SU-DHL-6 (cell line): ENCODE data around the gene SLC9A7.

Experiments used
- H2AFZ ChIP-seq: fragments of 200-600 bp; sonication (generic); 2 replicates; pipeline ENCODE4 v1.6.1; 2014; ENCODE audit warnings: low read depth, mild to moderate bottlenecking, moderate library complexity, mixed read lengths, antibody characterized with exemption, low read length; ENCODE audit not compliant: severe bottlenecking
- H3F3A ChIP-seq: fragments of 200-600 bp; shearing (Covaris generic); 2 replicates; pipeline ENCODE4 v1.6.0; 2016; ENCODE audit warnings: antibody characterized with exemption, mild to moderate bottlenecking; ENCODE audit not compliant: insufficient read depth
- H3K27ac ChIP-seq: fragments of 200-600 bp; sonication (generic); 2 replicates; pipeline ENCODE4 v1.5.1; 2016; ENCODE audit warnings: low read depth, mild to moderate bottlenecking, low read length, moderate library complexity, mixed read lengths
- H3K27me3 ChIP-seq: fragments of 200-600 bp; sonication (generic), shearing (Covaris generic); 2 replicates; pipeline ENCODE4 v1.6.0; 2014; ENCODE audit warnings: mild to moderate bottlenecking, low read length
- H3K36me3 ChIP-seq: fragments of 200-600 bp; sonication (generic); 2 replicates; pipeline ENCODE4 v1.6.1; 2014; ENCODE audit warnings: mild to moderate bottlenecking, low read length, mixed read lengths
- H3K4me2 ChIP-seq: fragments of 300-600, 200-600 bp; shearing (Covaris generic), sonication (generic); 2 replicates; pipeline ENCODE4 v1.6.0; 2014; ENCODE audit warnings: low read length, low read depth, mild to moderate bottlenecking; ENCODE audit not compliant: poor library complexity, severe bottlenecking
- H3K4me3 ChIP-seq: fragments of 200-600 bp; sonication (generic); 2 replicates; pipeline ENCODE4 v1.5.1; 2014; ENCODE audit warnings: antibody characterized with exemption, low read length, mild to moderate bottlenecking, mixed read lengths; ENCODE audit not compliant: insufficient read depth, poor library complexity, severe bottlenecking
- H3K79me2 ChIP-seq: fragments of 200-600 bp; sonication (generic); 2 replicates; pipeline ENCODE4 v1.6.1; 2014; ENCODE audit warnings: mild to moderate bottlenecking, low read length, moderate library complexity; ENCODE audit not compliant: insufficient read depth
- H3K9ac ChIP-seq: fragments of 200-600 bp; sonication (generic); 2 replicates; pipeline ENCODE4 v1.7.0; 2014; ENCODE audit warnings: mild to moderate bottlenecking, low read length
- H3K9me2 ChIP-seq: fragments of 200-600 bp; sonication (generic); replicated peaks from 2 replicates; pipeline ENCODE4 v1.6.1; 2014; ENCODE audit warnings: low read length; ENCODE audit not compliant: insufficient read depth
- H3K9me3 ChIP-seq: fragments of 200-600 bp; sonication (generic); 2 replicates; pipeline ENCODE4 v1.6.1; 2014; ENCODE audit warnings: low read length, mixed read lengths; ENCODE audit not compliant: insufficient read depth
- H4K20me1 ChIP-seq: fragments of 200-600 bp; sonication (generic); 2 replicates; pipeline ENCODE4 v1.6.1; 2014; ENCODE audit warnings: low read depth, mild to moderate bottlenecking, antibody characterized with exemption, low read length, moderate library complexity, mixed read lengths
- CTCF ChIP-seq: fragments of 200-600 bp; sonication (generic); IDR thresholded peaks from one replicate; pipeline ENCODE4 v1.5.1; 2017; ENCODE audit warnings: antibody characterized with exemption, mild to moderate bottlenecking, low read length, moderate library complexity; ENCODE audit not compliant: insufficient read depth, poor library complexity, severe bottlenecking
- EZH2phosphoT487 ChIP-seq: fragments of 200-600 bp; sonication (generic), shearing (Covaris generic); conservative IDR thresholded peaks from 2 replicates; pipeline ENCODE4 v1.6.1; 2018; ENCODE audit warnings: mild to moderate bottlenecking, antibody characterized with exemption, low read length, moderate library complexity, mixed read lengths

SLC9A7 gene

DNA sequence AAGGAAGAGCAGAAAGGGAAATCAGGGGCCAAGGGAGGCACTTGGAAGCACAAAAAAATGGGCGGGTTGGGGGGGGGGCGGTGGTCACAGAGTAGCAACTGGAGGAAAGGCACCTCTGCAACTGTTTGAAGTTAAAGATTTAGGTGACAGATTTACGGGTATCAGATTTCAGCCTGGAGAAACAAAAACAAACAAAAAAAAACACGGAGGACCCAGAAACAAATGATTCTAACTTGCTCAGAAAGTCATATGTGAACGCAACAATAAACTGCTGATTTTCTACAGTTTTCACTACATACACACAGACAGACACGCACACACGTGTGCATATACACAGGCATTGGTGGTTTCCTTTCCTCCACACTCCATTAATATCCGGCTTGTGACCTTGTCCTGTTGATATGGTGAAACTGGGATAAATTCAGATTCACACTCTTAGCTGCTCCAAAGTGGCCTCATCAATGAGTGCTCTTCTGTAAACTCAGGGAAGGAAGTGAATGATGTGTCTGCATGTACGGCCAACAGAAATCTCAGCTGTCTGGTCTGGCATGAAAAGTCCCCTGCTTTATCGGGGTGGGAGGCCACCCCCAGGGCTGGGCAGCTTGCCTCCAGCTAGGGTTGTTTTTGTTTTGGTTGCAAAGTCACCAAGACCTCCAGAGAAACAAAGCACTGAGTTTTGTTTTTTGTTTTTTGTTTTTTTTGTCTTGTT is 131.1 kb downstream of the SLC9A7 start:
- Histone ChIP-seq H4K20me1 (no peaks in the 10 kb centered on the region), H3K4me3 (no peak overlapping the region), H3K36me3 (no peaks in the 10 kb centered on the region), H3K27me3 (no peaks in the 10 kb centered on the region), H3K79me2 (no peaks in the 10 kb centered on the region), H3K27ac (no peak overlapping the region), H3K9me2 (no peaks in the 10 kb centered on the region), H3F3A (no peaks in the 10 kb centered on the region), H3K9ac (no peak overlapping the region), H3K9me3 (no peaks in the 10 kb centered on the region), H2AFZ (no peak overlapping the region), H3K4me2 (no peak overlapping the region)
- no peak for TF ChIP-seq CTCF
- no peak for TF ChIP-seq EZH2phosphoT487

GRCh38 chrX:46627062-46627461 is 131.9 kb downstream of the SLC9A7 start:
- Histone ChIP-seq H3F3A (no peaks in the 10 kb centered on the region), H3K27me3 (no peaks in the 10 kb centered on the region), H3K9ac (no peak overlapping the region), H3K36me3 (no peaks in the 10 kb centered on the region), H3K9me3 (no peaks in the 10 kb centered on the region), H2AFZ (no peak overlapping the region), H3K9me2 (no peaks in the 10 kb centered on the region), H3K79me2 (no peaks in the 10 kb centered on the region), H4K20me1 (no peaks in the 10 kb centered on the region), H3K4me2 (no peak overlapping the region), H3K27ac (no peak overlapping the region), H3K4me3 (no peak overlapping the region)
- no peak for TF ChIP-seq EZH2phosphoT487
- TF ChIP-seq CTCF = no peak

DNA sequence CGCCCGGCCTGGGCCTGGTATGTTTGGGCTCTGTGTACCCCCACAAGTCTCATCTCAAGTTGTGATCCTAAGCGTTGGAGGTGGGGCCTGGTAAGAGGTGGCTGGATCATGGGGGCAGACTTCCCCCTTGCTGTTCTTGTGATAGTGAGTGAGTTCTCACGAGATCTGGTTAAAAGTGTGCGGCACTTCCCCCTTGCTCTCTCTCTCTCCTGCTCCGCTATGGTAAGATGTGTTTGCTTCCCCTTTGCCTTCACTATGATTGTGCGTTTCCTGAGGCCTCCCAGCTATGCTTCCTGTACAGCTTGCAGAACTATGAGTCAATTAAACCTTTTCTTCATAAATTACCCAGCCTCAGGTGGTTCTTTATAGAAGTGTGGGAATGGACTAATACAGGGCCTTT is 132.4 kb downstream of the SLC9A7 start:
- H3K27me3 ChIP-seq = no peaks in the 10 kb centered on the region
- no peaks in the 10 kb centered on the region for H3F3A ChIP-seq
- no peak overlapping the region for H3K4me3 ChIP-seq
- H4K20me1 ChIP-seq = no peaks in the 10 kb centered on the region
- H3K9me2 ChIP-seq = no peaks in the 10 kb centered on the region
- no peaks in the 10 kb centered on the region for H3K9me3 ChIP-seq
- no peak overlapping the region for H2AFZ ChIP-seq
- H3K4me2 ChIP-seq = no peak overlapping the region
- no peak for TF ChIP-seq CTCF
- no peak for TF ChIP-seq EZH2phosphoT487
- H3K9ac ChIP-seq = no peak overlapping the region
- no peaks in the 10 kb centered on the region for H3K79me2 ChIP-seq
- H3K36me3 ChIP-seq = no peaks in the 10 kb centered on the region
- no peak overlapping the region for H3K27ac ChIP-seq
